Measurements from ENCODE around the gene NHSL1.
A peak's percentile ranks its signal among the peaks of the same experiment; 100 is the strongest.

The NHSL1 gene

DNA sequence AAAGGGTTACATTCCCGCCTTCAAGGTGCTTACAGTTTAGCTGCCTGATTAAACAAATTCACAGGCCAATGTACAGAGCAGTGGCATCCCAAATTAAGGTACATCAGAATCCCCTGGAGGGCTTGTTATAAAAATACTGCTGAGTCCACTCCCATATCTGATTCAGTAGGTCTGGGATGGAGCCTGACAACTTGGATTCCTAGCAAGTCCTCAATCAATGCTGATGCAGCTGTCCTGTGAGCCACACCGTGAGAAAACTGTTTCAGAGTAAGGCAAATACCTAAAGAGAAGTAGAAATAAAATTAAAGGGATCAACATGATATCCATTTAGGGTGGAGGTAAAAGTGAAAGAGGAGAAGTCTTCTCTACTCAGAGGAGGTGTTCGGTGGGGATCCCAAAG lies 16.5 kb downstream of the NHSL1 start:
- TF ChIP-seq, protein P1, sequence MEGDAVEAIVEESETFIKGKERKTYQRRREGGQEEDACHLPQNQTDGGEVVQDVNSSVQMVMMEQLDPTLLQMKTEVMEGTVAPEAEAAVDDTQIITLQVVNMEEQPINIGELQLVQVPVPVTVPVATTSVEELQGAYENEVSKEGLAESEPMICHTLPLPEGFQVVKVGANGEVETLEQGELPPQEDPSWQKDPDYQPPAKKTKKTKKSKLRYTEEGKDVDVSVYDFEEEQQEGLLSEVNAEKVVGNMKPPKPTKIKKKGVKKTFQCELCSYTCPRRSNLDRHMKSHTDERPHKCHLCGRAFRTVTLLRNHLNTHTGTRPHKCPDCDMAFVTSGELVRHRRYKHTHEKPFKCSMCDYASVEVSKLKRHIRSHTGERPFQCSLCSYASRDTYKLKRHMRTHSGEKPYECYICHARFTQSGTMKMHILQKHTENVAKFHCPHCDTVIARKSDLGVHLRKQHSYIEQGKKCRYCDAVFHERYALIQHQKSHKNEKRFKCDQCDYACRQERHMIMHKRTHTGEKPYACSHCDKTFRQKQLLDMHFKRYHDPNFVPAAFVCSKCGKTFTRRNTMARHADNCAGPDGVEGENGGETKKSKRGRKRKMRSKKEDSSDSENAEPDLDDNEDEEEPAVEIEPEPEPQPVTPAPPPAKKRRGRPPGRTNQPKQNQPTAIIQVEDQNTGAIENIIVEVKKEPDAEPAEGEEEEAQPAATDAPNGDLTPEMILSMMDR (IDR thresholded peaks at IDR 0.05; ENCODE audit: low read depth, low read length) = no peak
- no peak for DNase-seq (ENCODE audit: low read depth in 2 of 2)
- H3K4me3 ChIP-seq (replicated peaks in 1 of 2; ENCODE audit: low read depth in 2 of 2, low read length in 2 of 2) = no peak overlapping the region

DNA sequence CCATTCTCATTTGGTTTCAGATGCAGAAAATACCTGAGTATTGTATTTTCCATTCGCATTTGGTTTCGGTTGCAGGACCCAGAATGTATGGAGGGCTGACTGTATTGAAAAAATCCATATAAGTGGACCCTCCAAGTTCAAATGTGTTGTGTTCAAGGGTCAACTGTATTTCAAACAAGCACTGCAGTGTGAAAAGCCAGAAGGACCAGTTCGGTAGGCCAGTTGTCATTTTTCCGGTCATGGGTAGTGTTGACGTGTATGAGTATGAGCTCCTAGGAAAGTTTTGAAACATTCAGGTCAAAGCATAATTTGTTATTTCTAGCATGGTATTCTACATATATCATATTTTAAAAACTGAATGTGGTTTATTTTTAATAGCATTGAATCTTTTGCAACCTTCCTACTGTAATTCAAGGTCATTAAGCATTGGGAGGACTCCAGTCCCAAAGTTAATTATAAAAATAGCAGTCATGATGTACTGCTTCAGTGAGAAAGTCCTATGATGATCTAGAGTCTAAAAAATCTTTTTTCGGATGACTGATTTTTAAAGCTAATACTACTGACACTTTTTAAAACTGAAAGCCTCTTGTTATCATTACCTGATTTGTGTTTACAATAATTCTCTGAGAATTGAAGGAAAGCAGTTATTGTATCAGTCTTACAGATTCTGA lies 18.9 kb downstream of the NHSL1 start:
- TF ChIP-seq, protein P1 (IDR thresholded peaks at IDR 0.05; ENCODE audit: low read depth, low read length) = no peak
- DNase-seq (ENCODE audit: low read depth in 2 of 2) = no peak

DNA sequence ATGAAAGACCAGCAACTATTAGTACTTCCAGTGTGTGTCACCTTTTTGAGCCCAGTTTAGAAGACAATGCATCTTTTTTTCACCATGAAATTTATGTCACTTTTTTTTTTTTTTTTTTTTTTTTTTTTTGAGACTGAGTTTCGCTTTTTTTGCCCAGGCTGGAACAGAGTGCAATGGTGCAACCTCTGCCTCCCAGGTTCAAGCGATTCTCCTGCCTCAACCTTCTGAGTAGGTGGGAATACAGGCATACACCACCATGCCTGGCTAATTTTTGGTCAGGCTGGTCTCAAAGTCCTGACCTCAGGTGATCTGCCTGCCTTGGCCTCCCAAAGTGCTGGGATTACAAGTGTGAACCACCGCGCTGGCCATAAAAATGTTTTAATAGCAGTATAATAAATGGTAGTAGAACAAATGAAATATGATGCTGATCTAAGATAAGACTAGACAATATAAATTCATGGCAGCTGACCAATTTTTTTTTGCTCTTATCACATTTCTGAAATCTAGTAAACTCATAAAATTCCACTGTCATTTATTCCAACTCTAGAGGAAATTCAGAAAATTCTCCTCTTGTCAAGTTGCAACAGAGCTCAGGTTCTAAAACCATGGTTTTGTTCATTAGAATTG lies 21.3 kb downstream of the NHSL1 start:
- H3K4me3 ChIP-seq (replicated peaks in 1 of 2; ENCODE audit: low read depth in 2 of 2, low read length in 2 of 2) = no peak overlapping the region
- TF ChIP-seq, protein P1 (IDR thresholded peaks at IDR 0.05; ENCODE audit: low read depth, low read length) = no peak
- DNase-seq (ENCODE audit: low read depth in 2 of 2) = no peak

More for the DNA sequence above, 18.9 kb downstream of the NHSL1 start:
- no peak overlapping the region for H3K4me3 ChIP-seq (replicated peaks in 1 of 2; ENCODE audit: low read depth in 2 of 2, low read length in 2 of 2)

DNA sequence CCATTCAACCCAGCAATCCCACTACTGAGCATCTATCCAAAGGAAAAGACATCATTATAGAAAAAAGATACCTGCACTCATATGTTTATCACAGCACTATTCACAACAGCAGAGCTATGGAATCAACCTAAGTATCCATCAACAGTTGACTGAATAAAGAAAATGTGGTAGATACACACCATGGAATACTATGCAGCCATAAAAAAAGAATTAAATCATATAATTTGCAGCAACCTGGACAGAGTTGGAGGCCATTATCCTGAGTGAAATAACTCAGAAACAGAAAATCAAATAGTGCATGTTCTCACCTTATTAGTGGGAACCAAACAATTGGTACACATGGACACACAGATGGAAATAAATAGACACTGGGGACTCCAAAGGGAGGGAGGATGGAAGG lies 23.2 kb downstream of the NHSL1 start:
- TF ChIP-seq, protein P1 (IDR thresholded peaks at IDR 0.05; ENCODE audit: low read depth, low read length) = no peak
- no peak overlapping the region for H3K4me3 ChIP-seq (replicated peaks in 1 of 2; ENCODE audit: low read depth in 2 of 2, low read length in 2 of 2)
- DNase-seq (ENCODE audit: low read depth in 2 of 2) = no peak

DNA sequence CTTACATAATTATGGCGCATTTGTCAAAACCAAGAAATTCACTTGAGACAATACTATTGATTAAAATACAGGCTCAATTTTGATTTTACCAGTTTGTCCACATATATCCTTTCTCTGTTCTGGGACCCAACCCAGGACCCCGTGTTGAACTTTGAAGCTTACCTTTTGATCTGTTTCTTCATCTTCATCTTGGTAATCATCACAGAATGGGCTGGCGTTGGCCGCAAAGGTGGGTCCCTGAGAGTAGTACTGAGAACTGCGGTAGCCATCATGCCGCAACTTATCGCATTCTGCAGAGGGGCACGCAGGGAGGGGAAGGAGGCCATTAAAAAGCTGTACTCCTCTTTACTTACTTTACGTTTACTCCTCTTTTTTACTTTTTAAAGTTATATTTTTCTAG lies 26.1 kb downstream of the NHSL1 start:
- H3K4me3 ChIP-seq (replicated peaks in 1 of 2; ENCODE audit: low read depth in 2 of 2, low read length in 2 of 2) = no peak overlapping the region
- TF ChIP-seq, protein P1 (IDR thresholded peaks at IDR 0.05; ENCODE audit: low read depth, low read length) = no peak
- no peak for DNase-seq (ENCODE audit: low read depth in 2 of 2)

DNA sequence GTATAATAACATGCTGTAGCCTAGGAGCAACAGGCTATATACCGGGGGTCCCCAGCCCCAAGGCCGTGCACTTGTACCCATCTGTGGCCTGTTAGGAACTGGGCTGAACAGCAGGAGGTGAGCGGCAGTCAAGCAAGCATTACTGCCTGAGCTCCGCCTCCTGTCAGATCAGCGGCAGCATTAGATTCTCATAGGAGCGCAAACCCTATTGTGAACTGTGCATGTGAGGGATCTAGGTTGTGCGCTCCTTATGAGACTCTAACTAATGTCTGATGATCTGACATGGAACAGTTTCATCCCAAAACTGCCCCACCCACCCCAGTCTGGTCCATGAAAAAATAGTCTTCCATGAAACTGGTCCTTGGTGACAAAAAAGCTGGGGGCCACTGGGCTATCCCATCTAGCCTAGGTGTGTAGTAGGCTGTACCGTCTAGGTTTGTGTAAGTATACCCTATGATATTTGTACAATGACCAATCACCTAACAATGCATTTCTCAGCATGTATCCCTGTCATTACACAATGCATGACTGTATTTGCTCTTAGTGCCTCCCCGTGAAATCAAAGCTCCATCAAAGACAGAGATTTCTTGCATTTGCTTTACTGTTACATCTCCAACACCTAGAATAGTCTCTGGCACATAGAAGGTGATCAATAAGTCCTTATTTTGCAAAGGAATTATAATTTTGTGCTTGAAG lies 30.8 kb downstream of the NHSL1 start:
- TF ChIP-seq, protein P1 (IDR thresholded peaks at IDR 0.05; ENCODE audit: low read depth, low read length) = no peak
- peak; percentile 14 to 81 for DNase-seq (ENCODE audit: low read depth in 2 of 2)
- no peak overlapping the region for H3K4me3 ChIP-seq (replicated peaks in 1 of 2; ENCODE audit: low read depth in 2 of 2, low read length in 2 of 2)

Measured in cardiac fibroblast (primary cell).